Brain pericyte (primary cell): ENCODE results near the gene ME3.
A peak's percentile ranks its signal among the peaks of the same experiment; 100 is the strongest.
"Not testable (repeated sequence)": the region's sequence is repeated elsewhere in the genome, so short reads cannot be mapped to it uniquely, and the experiment has no call there.

ENCODE experiments used
- DNase-seq: peaks from one replicate; pipeline ENCODE4 v3.0.0-alpha.2; 2012; ENCODE audit warnings: low read depth, low spot score

The ME3 gene

DNA sequence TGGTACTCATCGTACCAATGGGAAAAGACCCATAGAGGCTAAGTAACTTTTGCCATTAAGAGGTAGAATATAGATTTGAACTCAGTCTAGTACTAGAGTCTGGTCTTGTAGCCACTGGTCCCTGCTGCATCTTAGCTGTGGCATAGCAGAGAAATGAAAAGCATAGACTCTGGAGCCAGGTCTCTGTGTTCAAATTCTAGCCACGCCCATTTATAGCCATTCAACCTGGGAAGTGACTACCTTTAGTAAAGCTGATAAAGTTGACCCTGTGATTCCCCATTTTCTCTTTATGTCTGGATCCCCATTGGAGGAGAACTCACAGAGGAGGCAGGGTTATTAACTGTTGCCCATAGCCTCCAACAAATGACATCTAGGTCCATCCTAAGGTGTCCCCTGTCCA is 113.6 kb downstream of the ME3 start:
- DNase-seq = no peak

DNA sequence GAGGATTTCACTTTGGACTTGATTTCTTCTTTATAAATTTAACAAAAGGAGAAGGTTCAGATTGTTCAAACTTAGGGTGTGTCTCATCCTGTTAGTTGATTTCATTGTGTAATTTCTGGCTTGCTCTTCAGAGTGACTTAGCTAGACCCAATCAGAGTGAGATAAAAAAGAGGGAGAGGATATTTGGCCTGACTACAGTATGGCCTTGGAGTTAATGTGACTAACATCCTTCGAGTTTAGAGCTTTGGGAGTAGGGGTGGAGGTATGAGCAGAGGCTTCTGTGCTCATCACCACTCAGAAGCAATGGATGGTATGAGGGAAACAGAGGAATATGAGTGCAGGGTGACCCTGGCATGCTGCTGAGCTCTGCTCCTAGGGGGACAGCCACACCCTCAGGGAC is 114.2 kb downstream of the ME3 start:
- no peak for DNase-seq

- no peak for DNase-seq
These were observed 116.5 kb downstream of the ME3 start for GRCh38 chr11:86555866-86556265.

DNA sequence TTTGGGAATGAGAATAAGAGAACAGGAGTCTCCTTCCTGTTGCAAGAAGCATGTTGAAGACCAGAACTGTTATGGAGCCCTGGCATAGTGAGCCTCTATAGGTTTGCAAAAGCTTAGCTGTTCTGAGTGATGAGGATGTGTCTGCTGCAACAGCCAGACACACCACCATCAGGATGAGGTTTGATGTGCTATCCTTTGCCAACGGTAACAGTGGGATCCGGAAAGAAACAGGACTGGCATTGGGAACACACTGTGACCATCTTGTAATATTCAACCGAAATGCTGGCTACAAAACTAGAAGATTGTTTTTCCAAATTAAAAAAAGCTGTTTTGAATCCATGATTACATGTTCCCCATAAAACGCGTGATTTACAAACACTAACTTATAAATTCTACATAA is 117.0 kb downstream of the ME3 start:
- no peak for DNase-seq

DNA sequence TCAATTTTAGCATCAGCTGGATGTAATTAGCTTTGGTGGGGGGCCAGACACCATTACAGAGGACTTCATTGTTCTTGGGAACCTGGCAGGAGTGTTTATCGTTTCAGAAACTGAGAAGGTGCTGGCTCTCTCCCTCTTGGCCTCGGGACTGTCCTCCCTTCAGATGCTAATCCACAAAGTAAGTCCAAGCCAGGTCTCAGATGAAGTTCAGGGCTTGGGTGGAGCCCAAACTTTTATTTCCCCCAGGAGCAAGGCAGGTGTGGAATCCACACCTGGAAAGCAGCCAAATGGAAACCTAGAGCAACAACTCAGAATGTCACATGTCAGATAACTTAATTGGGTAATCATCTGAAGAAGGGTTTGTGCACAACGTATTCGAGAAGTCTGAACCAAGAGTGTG is 119.2 kb downstream of the ME3 start:
- no peak for DNase-seq

DNA sequence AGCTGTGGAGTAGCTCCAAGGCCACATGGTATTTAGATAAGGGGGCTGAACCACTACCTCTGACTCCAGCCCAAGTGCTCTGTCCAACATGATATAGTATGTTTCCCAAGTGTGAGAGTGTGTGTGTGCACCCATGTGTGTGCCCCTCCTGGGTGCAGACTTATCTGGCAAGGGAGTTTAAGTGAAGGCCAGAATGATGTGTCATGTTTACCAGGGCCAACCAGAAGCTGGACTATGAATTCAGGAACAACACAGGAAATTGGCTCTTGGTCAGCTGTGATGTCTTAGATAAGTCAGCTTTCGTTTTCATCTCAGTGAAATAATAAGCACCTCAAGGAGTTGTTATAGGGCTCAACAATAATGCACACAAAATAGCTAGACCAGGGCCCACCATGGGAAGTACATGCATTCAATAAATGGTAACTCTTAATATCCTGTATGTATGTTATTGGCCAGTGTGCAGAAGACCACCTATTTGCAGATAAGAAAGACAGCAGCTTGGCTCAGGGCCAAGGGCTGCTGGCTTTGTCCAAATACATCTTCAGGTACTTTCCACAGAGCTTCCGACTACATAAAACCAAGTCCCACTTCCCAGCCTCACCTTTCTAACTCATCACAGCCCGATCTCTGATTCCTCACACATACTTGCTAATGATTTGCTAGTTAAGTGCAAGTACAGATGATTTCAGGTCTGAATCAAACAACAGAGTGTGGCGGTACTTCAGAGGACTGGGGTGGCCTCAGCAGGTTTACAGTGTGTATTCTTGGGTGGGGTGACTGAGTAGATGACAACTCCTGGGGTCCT is 120.9 kb downstream of the ME3 start:
- DNase-seq = no peak

- no peak for DNase-seq
These were observed 121.7 kb downstream of the ME3 start for GRCh38 chr11:86550757-86551156.

- DNase-seq = no peak
These were observed 124.0 kb downstream of the ME3 start for GRCh38 chr11:86548271-86548917.

GRCh38 chr11:86547727-86548126 is 124.7 kb downstream of the ME3 start:
- DNase-seq = no peak

DNA sequence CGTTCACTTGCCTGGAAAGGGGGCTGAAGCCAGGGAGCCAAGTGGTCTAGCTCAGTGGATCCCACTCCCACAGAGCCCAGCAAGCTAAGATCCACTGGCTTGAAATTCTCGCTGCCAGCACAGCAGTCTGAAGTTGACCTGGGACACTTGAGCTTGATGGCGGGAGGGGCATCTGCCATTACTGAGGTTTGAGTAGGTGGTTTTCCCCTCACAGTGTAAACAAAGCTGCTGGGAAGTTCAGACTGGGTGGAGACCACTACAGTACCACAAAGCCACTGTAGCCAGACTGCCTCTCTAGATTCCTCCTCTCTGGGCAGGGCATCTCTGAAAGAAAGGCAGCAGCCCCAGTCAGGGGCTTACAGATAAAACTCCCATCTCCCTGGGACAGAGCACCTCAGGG is 131.1 kb downstream of the ME3 start:
- DNase-seq = not testable (repeated sequence)

DNA sequence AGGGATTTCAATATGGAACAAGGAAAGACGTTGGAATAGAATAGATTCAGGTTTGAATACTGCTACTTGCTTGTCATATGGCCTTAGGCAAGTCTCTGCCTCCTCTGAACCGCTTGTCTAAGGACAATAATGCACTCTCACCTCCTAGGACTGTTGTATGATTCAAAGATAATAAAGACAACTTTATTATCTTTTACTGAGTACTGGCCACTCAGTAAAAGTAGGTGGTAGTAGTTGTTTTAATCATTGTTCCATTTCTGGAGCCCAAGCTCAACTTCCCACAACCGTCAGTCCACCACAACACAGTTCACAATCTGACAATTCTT is 134.2 kb downstream of the ME3 start:
- DNase-seq = no peak

- no peak for DNase-seq
These were observed 134.7 kb downstream of the ME3 start for GRCh38 chr11:86537541-86538222.

- DNase-seq = no peak
These were observed 136.6 kb downstream of the ME3 start for GRCh38 chr11:86535773-86536172.

GRCh38 chr11:86524620-86525352 is 147.6 kb downstream of the ME3 start:
- DNase-seq = no peak

DNA sequence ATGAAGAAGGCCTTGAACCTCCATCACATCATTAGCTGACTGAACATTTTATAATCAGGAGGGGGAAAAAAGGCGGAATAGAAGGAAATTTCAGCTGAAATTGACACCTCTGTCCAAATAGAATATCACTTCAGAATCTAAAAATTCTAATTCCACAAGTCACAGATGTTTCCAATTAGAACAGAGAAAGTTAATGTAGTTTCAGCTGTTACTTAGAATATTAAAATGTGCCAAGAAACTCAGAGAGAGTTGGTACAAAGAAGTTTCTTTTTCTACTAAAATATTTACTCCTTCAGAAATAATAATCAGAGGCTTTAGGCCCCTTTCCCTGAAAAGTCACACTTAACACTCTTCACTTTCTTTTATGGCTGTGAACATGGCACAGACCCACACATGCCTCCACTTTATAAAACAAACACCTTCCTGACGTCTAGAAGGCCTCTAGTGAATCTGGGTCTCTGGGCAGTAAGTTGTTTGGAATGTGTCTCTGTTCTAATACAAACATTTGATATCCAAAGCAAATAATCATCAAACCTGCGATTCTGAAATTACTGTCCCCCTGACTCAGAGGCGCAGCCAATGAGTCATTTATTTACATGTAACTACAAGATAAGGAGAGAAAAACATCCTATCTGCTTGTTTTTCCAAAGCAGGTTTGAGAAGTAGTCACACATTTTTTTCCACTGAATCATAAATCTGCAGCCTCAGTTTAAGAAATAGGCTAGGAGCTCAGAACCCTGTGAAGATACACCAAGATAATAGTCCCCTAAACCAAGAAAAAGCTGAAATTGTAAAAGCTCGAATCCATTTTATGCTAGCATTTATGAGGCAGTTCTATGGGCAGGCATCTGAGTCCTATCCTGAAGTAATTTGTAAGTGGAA is 148.4 kb downstream of the ME3 start:
- peak; percentile 69 for DNase-seq

- DNase-seq = not testable (repeated sequence)
These were observed 149.9 kb downstream of the ME3 start for GRCh38 chr11:86522512-86522911.

DNA sequence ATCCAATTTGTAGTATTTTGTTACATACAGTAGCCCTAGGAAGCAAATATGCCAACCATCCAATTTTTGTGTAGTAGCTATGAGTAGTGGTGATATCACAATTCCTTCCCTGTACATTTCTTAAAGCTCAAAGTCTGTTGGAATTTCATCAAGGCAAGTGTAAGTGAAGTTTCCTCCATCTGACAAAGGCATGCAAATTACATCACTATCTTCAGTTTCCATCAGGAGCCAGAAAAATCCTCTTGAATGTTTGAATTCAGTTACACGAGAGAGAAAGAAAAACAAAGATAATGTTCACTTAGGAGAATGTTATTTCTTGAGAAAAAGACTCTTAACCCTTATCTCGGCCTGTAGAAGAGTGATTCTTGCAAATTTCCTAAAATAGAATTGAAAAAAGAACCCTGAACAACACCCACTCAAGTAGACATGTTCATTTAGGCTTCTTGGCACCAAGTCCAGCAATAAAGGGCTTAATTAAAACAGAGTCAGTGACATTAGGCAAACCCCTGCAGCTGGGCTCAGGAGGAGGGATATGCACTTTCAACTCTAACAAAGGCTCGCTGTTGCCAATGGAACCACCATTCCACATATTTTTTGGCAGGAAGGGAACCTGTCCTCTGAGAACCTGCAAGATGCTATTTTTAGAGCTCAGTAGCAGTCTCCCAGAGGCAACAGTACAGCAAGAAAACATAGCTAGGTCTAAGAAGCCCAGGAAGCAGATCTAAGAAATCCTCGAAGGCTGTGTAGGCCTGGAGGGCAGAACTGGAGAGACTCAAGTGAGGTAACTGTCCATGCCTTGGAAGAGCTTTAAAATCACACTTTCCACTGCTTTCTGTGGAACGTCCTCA is 153.1 kb downstream of the ME3 start:
- no peak for DNase-seq

DNA sequence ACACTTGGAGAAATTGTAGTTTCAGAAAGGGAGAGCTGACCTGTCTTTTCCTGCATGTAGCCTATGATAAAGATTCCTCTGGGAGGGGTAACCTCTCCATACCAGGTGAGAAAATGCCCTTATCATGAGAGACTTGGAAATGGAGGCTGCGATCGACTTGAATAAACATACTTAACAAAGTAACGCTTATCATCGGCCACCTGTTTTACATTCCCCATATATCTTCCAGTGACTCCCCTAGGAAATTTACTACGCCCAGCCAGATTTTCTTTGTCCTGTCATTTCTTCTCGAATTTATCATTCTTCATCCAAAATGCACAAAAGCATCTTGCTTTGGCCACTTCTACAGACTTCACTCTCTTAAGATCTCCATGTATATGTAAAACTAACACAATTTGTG is 154.2 kb downstream of the ME3 start:
- DNase-seq = no peak

DNA sequence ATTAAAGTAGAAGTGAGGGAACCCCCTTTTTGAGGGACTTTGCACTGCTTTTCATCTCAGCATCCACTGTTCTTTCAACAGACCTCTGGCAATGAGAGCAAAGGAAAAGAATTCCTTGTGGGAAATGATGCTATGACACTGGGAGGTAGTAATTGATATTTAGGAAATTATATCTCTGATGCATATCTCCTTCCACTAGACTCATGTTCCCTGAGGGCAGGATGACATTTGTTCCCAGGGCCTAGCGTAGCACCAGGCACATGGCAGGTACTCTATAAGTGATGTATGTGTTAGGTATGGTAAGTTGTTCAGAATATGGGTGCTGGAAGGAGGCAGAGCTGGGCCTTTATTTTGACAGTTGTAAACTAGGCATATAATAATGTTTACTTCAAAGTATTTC is 154.9 kb downstream of the ME3 start:
- no peak for DNase-seq
